HG03460 (cell line): ENCODE data around the gene MYD88.

Experiments used
- ATAC-seq: cut with Tn5 transposase; IDR thresholded peaks from one replicate; pipeline ENCODE4 v1.9.1; 2021; ENCODE audit not compliant: unreplicated experiment

Gene MYD88

GRCh38 chr3:38111696-38112377, 26.6 kb upstream of the MYD88 start:
- ATAC-seq: no peak

DNA sequence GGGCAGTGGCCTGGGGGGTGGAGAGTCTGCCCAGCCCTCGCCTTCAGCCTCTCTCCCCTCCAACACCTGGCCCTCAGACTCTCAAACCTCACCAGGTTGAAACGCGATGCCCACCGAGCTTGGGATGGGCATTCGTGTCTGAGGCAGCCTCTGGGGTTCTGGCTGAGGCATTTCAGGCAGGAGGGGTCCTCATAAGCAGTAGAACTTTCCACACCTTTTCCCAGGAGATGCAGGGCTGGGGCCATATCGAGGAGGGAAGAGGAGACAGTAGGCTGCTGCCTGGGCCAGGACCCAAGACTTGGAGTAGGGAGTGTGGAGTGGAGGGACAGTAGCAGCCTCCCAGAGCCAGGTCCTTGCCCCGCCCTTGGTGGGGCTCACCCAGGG, 26.1 kb upstream of the MYD88 start:
- no peak for ATAC-seq

- no peak for ATAC-seq
These were observed 24.2 kb upstream of the MYD88 start for GRCh38 chr3:38114052-38114874.

- no peak for ATAC-seq
These were observed 23.4 kb upstream of the MYD88 start for GRCh38 chr3:38114875-38115644.

- no peak for ATAC-seq
These were observed 22.6 kb upstream of the MYD88 start for GRCh38 chr3:38115645-38116427.

DNA sequence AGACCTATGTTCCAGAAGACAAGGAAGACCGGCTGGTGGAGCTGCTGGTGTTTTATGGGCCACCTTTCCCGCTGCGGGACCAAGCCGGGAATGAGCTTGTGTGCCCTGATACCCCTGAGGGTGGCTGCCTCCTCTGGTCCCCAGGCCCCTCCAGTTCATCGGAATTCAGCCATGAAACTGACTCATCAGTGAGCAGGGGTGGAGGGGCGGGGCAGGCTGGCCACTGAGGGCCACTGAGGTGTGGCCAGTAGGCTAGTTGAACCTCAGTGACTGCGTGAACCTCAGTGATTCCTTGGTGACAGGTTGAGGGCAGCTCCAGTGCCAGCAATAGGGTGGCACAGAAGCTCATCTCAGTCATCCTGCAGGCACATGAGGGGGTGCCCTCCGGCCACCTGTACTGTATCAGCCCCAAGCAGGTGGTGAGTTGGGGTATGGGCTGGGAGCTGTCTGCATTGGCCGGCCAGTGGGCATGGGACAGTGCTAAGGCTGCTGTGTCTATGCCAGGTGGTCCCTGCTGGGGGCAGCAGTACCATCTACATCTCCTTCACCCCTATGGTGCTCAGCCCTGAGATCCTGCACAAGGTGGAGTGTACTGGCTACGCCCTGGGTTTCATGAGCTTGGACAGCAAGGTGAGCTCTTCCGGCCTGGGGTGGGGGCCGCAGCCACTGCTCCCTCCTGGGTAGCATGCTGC, 21.8 kb upstream of the MYD88 start:
- no peak for ATAC-seq

DNA sequence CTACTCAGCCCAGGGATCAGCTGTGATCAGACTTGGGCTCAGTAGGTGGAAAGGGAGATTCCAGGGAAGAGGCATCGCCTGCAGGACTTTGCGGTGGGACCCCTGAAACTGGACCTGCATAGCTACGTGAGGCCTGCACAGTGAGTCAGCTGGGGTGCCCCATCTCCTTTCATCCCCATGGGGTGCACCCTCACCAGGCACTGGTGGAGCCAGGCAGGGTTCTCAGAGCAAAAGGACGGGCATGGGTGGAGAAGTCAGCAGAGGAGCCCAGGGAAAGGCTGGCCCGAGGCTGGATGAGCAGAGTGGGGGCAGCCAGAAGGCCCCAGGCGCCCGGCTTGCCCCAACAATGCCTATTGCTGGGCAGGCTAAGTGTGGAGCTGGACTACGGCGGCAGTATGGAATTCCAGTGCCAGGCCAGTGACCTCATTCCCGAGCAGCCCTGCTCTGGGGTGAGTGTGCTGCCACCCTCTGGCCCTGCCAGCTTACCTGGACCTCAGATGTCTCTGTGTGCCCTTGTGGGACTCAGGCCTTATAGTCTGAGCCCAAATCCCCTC, 21.2 kb upstream of the MYD88 start:
- no peak for ATAC-seq

- ATAC-seq: peak; percentile 74
These were observed 20.6 kb upstream of the MYD88 start for GRCh38 chr3:38117748-38118420.

DNA sequence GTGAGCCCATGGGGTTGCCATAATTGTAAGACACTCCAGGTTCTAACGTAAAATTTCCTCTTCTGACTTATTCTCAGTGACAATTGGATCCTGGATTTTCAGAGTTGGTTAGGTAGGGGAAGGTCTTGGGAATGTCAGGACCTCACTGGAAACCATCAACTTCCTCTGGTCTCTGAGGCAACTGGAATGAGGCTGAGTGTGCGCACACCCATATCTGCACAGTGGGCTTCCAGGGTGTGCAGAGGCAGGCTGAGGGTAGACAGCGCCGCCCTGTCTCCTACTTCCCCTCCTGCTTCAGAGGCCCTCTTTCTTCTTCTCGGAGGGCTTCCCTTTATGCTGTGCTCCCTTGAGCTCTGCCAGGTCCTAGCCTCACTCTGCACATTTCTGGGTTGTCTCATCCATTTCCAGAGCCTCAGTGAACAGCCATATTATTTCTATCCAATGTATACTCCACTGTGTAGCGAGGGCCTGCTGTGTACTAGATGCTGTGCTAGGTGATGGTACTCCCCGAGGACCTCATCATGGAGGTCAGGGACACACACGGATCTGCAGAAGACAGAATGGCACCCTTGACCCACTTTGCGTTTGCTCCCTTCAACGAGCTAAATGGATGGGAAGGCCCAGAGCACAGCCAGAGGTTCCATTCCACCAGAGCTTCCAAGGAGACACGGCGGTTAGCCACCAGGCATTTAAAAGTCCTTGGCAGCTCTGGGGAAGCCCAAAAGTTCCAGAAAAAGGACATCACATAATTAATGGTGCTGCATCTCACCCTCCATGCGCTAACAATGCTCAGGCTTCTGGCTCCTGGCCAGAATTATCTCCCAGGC, 19.8 kb upstream of the MYD88 start:
- no peak for ATAC-seq

DNA sequence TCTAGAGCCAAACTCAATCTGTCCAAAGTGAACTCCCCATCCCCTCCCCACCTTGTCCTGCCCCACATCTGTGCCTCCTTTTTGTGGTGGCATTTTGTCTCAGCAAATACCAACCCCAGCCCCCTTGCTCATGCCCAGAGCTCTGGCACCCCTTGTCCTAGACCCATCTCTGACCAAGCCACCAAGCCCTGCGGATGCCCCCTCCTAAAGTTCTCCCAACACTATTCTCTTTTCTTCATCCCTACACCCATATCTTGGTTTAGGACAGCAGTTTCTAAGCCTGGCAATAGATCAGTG, 19.3 kb upstream of the MYD88 start:
- no peak for ATAC-seq

- ATAC-seq: no peak
These were observed 18.4 kb upstream of the MYD88 start for GRCh38 chr3:38119821-38120692.

- ATAC-seq: no peak
These were observed 17.6 kb upstream of the MYD88 start for GRCh38 chr3:38120693-38121450.

DNA sequence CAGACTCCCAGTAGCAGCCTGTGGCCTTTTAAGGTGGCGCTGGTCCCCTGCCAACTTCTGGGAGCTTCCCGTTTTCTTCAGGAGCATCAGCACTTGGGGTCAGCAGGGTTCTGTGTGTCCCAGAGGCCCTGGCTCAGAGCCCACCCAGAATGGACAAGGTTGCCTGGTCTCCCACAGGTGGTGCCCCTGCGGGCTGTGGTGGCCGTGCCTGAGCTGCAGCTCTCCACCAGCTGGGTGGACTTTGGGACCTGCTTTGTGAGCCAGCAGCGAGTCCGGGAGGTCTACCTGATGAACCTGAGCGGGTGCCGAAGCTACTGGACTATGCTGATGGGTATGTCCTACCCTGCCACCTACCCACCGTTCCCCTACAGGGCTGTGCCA, 17.0 kb upstream of the MYD88 start:
- ATAC-seq: no peak

DNA sequence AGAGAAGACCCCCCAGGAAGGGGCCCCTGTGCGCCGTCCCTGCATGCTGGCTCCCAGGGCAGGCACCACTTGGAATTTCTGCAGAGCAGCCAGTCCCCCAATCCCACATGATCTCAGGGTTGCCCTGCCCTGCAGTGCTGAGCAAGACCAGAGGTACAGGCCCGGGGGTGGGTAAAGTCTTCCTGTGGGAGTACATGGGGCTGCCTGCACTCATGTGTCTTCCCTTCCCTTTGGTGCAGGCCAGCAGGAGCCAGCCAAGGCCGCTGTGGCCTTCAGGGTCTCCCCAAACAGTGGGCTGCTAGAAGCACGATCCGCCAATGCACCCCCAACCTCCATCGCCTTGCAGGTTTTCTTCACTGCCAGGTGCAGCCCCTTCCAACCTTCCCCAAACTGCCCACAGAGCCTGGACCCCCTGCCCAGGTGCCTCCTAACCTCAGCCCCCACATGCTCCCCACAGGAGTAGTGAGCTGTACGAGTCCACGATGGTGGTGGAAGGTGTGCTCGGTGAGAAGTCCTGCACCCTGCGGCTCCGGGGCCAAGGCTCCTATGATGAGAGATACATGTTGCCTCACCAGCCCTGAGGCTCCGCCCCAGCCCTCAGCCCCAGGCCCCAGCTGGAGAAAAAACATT, 16.5 kb upstream of the MYD88 start:
- no peak for ATAC-seq

DNA sequence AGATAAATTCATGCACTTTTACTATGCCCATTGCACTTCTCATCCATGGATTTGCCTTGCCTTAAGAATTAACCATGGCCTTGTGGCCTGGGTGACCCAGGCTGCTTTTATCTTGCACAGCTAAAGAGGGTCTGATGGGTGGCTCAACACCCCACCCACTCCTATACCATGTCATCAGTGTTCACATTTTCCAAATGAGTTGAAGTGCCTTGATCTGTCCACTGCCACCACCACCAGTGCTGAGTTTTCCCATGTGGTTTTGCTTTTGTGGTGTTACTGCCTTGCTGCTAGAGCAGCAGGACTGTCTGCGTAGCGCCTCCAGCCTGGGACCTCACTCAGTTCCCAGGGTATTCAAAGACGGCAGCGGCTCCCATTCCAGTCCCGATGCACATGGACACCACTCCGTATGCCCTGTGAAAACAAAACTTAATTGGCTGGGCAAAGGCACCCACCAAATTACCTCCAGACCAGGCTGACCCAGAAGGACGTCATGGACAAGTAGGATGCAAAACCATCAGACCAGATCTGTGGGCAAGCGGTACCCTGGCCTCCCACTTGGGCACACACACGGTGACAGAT, 15.7 kb upstream of the MYD88 start:
- ATAC-seq: no peak

DNA sequence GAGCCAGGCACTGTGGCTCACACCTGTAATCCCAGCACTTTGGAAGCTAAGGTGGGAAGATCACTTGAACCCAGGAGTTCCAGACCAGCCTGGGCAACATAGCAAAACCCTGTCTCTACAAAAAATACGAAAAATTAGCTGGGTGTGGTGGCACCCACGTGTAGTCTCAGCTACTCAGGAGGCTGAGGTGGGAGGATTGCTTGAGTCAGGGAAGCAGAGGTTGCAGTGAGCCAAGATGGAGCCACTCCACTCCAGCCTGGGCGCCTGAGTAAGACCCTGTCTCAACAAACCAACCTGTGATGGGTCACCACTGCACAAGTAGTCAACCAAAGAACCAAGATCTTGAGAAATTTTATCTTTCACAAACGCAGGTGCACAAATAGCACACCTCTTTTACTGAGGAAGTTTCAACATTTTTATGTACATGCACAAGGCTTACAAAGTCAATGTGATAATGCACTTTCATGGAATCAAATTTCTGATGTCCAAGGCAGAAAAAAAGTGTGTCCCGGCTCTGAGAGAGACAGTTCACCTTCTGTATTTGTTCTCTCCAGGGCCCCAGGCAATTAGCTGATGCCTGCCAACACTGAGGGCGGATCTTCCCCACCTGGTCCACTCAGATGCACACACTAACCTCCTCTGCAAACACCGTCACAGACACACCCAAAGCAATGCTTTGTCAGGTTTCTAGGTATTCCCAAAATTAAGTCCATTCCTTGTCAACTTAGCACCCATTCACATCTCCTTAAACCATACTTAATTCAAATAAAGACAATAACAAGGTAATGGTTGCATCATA, 13.9 kb upstream of the MYD88 start:
- ATAC-seq: no peak
